ENCODE data around the gene MNAT1.

Gene MNAT1

DNA sequence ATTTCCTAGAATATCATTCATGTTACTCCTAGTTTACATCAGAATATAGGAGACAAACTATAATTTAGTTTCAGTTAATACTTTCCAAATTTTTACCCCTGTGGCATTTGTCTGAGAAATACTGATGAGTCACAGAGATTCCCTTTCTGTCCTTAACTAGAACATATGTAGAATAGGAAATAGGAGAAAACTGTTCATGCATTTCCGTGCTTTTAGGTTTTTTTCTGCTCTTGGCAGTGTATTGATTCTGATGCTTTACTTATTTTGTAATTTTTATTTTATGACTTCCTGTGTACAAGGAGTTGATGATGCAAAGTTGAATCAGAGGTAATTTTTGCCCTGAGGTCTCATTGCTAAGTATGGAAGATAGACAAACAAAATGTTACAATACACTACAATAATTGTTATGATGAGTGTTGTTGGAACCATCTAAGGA lies 23.0 kb downstream of the MNAT1 start:
- H3K9me2 ChIP-seq (replicated peaks; ENCODE audit: control insufficient read depth, low read length), result no peaks in the 10 kb centered on the region
- H3K9me3 ChIP-seq (ENCODE audit: control insufficient read depth, insufficient read depth, low read length), result no peaks in the 10 kb centered on the region
- H3K79me2 ChIP-seq (ENCODE audit: control insufficient read depth, low read length), result peaks cover 86% of the 10 kb centered on the region
- no peak overlapping the region for H3K27ac ChIP-seq (ENCODE audit: low read depth, low read length)
- H4K20me1 ChIP-seq (ENCODE audit: control insufficient read depth, insufficient read depth, low read depth, low read length), result 0 out of 2 replicates have a peak, but pooled peaks cover 7% of the 10 kb centered on the region
- H3K36me3 ChIP-seq (ENCODE audit: control insufficient read depth, low read length), result no peaks in the 10 kb centered on the region
- no peaks in the 10 kb centered on the region for H3F3A ChIP-seq (ENCODE audit: control insufficient read depth, insufficient read depth)
- no peak for TF ChIP-seq EZH2phosphoT487 (IDR thresholded peaks at IDR 0.05; ENCODE audit: borderline replicate concordance, low read length)
- TF ChIP-seq, protein P1, sequence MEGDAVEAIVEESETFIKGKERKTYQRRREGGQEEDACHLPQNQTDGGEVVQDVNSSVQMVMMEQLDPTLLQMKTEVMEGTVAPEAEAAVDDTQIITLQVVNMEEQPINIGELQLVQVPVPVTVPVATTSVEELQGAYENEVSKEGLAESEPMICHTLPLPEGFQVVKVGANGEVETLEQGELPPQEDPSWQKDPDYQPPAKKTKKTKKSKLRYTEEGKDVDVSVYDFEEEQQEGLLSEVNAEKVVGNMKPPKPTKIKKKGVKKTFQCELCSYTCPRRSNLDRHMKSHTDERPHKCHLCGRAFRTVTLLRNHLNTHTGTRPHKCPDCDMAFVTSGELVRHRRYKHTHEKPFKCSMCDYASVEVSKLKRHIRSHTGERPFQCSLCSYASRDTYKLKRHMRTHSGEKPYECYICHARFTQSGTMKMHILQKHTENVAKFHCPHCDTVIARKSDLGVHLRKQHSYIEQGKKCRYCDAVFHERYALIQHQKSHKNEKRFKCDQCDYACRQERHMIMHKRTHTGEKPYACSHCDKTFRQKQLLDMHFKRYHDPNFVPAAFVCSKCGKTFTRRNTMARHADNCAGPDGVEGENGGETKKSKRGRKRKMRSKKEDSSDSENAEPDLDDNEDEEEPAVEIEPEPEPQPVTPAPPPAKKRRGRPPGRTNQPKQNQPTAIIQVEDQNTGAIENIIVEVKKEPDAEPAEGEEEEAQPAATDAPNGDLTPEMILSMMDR (IDR thresholded peaks at IDR 0.05; ENCODE audit: low read depth, low read length, poor library complexity, severe bottlenecking), result no peak
- H3K4me1 ChIP-seq (ENCODE audit: control insufficient read depth, low read length), result peaks cover 33% of the 10 kb centered on the region
- no peak overlapping the region for H3K4me3 ChIP-seq (ENCODE audit: low read length)
- H3K27me3 ChIP-seq (ENCODE audit: control insufficient read depth, low read length), result no peaks in the 10 kb centered on the region
- H3K4me2 ChIP-seq (ENCODE audit: low read length), result no peak overlapping the region

DNA sequence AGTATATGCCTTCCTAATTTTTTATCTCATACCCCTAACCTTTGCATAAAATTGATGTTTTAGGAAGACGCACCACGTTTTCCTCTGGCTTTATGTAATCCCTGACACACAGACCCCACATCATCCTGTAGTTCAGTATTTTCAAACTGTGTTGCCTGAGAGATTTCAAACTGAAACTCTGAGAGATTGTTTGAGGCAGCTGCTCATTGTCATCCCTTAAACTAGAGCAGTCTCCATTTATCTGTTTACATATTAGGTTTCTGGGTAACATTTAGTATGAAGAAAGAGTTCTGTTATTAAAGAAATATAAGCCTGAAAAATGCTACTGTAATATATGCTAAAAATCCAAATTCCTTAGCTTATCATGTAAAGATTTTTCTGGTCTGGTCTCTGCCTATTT lies 24.3 kb downstream of the MNAT1 start:
- Histone ChIP-seq H3K27ac (ENCODE audit: low read depth, low read length) (no peak overlapping the region), H3K4me1 (ENCODE audit: control insufficient read depth, low read length) (peaks cover 21% of the 10 kb centered on the region)

DNA sequence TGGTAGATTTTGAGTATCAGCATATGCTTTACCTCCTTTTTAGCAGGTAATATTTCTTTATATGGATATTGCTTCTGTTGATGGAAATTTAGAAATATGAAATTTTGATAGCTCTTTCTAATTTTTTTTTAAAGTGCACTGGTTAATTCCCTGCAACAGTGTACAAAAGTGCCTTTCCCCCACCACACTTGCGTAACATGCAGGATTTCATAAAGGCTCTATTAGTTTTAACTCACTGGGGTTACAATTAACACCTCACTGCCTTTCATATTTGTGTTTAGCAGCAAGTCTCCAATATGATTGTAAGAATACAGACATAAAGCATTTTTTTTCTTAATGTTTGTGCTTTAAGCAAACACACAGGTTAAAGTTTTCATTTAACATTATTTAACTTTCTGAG lies 25.6 kb downstream of the MNAT1 start:
- Histone ChIP-seq H3K27ac (ENCODE audit: low read depth, low read length) (no peak overlapping the region), H3K4me3 (ENCODE audit: low read length) (no peak overlapping the region), H3K9me2 (replicated peaks; ENCODE audit: control insufficient read depth, low read length) (no peaks in the 10 kb centered on the region), H3K9me3 (ENCODE audit: control insufficient read depth, insufficient read depth, low read length) (no peaks in the 10 kb centered on the region), H3K36me3 (ENCODE audit: control insufficient read depth, low read length) (no peaks in the 10 kb centered on the region), H3K79me2 (ENCODE audit: control insufficient read depth, low read length) (peaks cover 73% of the 10 kb centered on the region), H4K20me1 (ENCODE audit: control insufficient read depth, insufficient read depth, low read depth, low read length) (0 out of 2 replicates have a peak, but pooled peaks cover 3% of the 10 kb centered on the region), H3F3A (ENCODE audit: control insufficient read depth, insufficient read depth) (no peaks in the 10 kb centered on the region), H3K27me3 (ENCODE audit: control insufficient read depth, low read length) (no peaks in the 10 kb centered on the region), H3K4me1 (ENCODE audit: control insufficient read depth, low read length) (peaks cover 20% of the 10 kb centered on the region), H3K4me2 (ENCODE audit: low read length) (no peak overlapping the region)
- TF ChIP-seq, protein P1 (IDR thresholded peaks at IDR 0.05; ENCODE audit: low read depth, low read length, poor library complexity, severe bottlenecking), result no peak
- TF ChIP-seq EZH2phosphoT487 (IDR thresholded peaks at IDR 0.05; ENCODE audit: borderline replicate concordance, low read length), result no peak

More for the DNA sequence above, 24.3 kb downstream of the MNAT1 start:
- H3K27me3 ChIP-seq (ENCODE audit: control insufficient read depth, low read length), result no peaks in the 10 kb centered on the region
- H3K9me3 ChIP-seq (ENCODE audit: control insufficient read depth, insufficient read depth, low read length), result no peaks in the 10 kb centered on the region
- no peaks in the 10 kb centered on the region for H3K36me3 ChIP-seq (ENCODE audit: control insufficient read depth, low read length)
- H3K79me2 ChIP-seq (ENCODE audit: control insufficient read depth, low read length), result peaks cover 80% of the 10 kb centered on the region
- H4K20me1 ChIP-seq (ENCODE audit: control insufficient read depth, insufficient read depth, low read depth, low read length), result 0 out of 2 replicates have a peak, but pooled peaks cover 3% of the 10 kb centered on the region
- no peaks in the 10 kb centered on the region for H3K9me2 ChIP-seq (replicated peaks; ENCODE audit: control insufficient read depth, low read length)
- H3K4me2 ChIP-seq (ENCODE audit: low read length), result no peak overlapping the region
- no peak for TF ChIP-seq EZH2phosphoT487 (IDR thresholded peaks at IDR 0.05; ENCODE audit: borderline replicate concordance, low read length)
- TF ChIP-seq, protein P1 (IDR thresholded peaks at IDR 0.05; ENCODE audit: low read depth, low read length, poor library complexity, severe bottlenecking), result no peak
- H3K4me3 ChIP-seq (ENCODE audit: low read length), result no peak overlapping the region
- no peaks in the 10 kb centered on the region for H3F3A ChIP-seq (ENCODE audit: control insufficient read depth, insufficient read depth)
